Natural killer cell (primary cell): ENCODE measurements around the gene NPC1. TPM values are rescaled to one million over a fixed set of nuclear protein-coding genes. Genes with fewer than 3 reads are reported as not detected.

ENCODE experiments used
- ATAC-seq, 3 donors: fragments of 150-1000 bp in 2 of 3; fragments of 200-7000 bp in 1 of 3; cut with Tn5 transposase; 1 replicate in 1 of 3; 2 replicates in 2 of 3; pipeline ENCODE4 v1.10.0; 2021; ENCODE audit warnings: mild to moderate bottlenecking in 2 of 3, moderate library complexity in 2 of 3
- DNase-seq, 2 donors: peaks; one replicate each; pipeline versions ENCODE4 v3.0.0 to v3.0.0-alpha.2; 2013 to 2021; ENCODE audit warnings: mixed read lengths in 1 of 2
- H3K27ac ChIP-seq: one replicate; pipeline ENCODE4 v1.5.1; 2013; ENCODE audit warnings: mild to moderate bottlenecking, low read length
- H3K27me3 ChIP-seq: one replicate; pipeline ENCODE4 v1.6.1; 2013; ENCODE audit warnings: low read length; ENCODE audit not compliant: control insufficient read depth, insufficient read depth
- H3K36me3 ChIP-seq: one replicate; pipeline ENCODE4 v1.6.1; 2013; ENCODE audit warnings: low read length; ENCODE audit not compliant: control insufficient read depth, insufficient read depth
- H3K4me1 ChIP-seq: one replicate; pipeline ENCODE4 v1.6.1; 2013; ENCODE audit warnings: low read length; ENCODE audit not compliant: control insufficient read depth, insufficient read depth
- H3K4me3 ChIP-seq: one replicate; pipeline ENCODE4 v1.5.1; 2013; ENCODE audit warnings: low read length
- H3K9me3 ChIP-seq: one replicate; pipeline ENCODE4 v1.6.1; 2013; ENCODE audit warnings: low read length; ENCODE audit not compliant: control insufficient read depth, insufficient read depth
- H3K27ac Mint-ChIP-seq, 2 donors: one replicate each; pipeline ENCODE4 v1.8.0; 2022; ENCODE audit warnings: mild to moderate bottlenecking in 2 of 2, mixed read lengths in 2 of 2, moderate library complexity in 1 of 2
- H3K27me3 Mint-ChIP-seq, 2 donors: one replicate each; pipeline ENCODE4 v1.8.0; 2022; ENCODE audit warnings: low read depth in 2 of 2, mixed read lengths in 2 of 2
- H3K36me3 Mint-ChIP-seq: one replicate; pipeline ENCODE4 v1.8.0; 2022; ENCODE audit warnings: mixed read lengths
- H3K4me1 Mint-ChIP-seq, 2 donors: one replicate each; pipeline ENCODE4 v1.8.0; 2022; ENCODE audit warnings: mixed read lengths in 2 of 2
- H3K4me3 Mint-ChIP-seq: one replicate; pipeline ENCODE4 v1.8.0; 2022; ENCODE audit warnings: mild to moderate bottlenecking, moderate library complexity, mixed read lengths
- H3K9me3 Mint-ChIP-seq, 2 donors: one replicate each; pipeline ENCODE4 v1.8.0; 2022; ENCODE audit warnings: mixed read lengths in 2 of 2
- CTCF ChIP-seq: fragments of 200-600 bp; IDR thresholded peaks from one replicate; pipeline ENCODE4 v1.8.0; 2022; ENCODE audit warnings: antibody characterized with exemption
- WGBS: methylation state at CpG from one replicate; pipeline ENCODE4 v1.1.7; 2013; ENCODE audit warnings: missing lambda C conversion rate; ENCODE audit not compliant: insufficient coverage; 5-methylcytosine and 5-hydroxymethylcytosine counted together
- intact Hi-C: fragments of 100-400 bp; cut with micrococcal nuclease; formaldehyde crosslinking; loops from one replicate; pipeline ENCODE4 v1.14.2; 2022
- total RNA-seq, 4 donors: library from RNA; stranded (reverse); fragments of 120-200 nt in 1 of 4; gene quantifications; one replicate each; pipeline versions ENCODE4 v1.2.3 to v1.2.4, GENCODE V29; 2013 to 2022

Gene NPC1
- total RNA-seq, 3 donors from 2014 or later (not counting 1 experiment from before 2014, with no cell fraction given) = 143 to 203 (median 173) TPM

DNA sequence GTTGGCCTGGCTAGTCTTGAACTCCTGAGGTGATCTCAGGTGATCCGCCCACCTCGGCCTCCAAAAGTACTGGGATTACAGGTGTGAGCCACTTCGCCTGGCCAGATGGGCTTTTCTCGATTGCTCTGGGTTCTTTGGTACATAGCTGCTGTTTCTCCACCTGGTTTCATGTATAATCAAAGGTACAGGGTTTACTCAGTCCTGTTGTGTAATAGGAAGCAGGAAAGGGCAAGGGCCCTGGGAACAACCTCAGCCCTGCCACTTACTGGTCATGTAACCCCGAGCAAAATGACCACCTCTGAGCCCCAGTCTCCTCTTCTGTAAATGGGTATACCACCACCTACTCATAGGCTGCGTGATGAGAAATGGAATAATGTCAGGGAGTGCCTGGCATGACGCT, 49.0 kb downstream of the NPC1 start:
- H3K27me3 Mint-ChIP-seq = no peaks in the 10 kb centered on the region
- H3K9me3 ChIP-seq = no peaks in the 10 kb centered on the region
- ATAC-seq (no peak), DNase-seq (no peak)
- H3K4me1 ChIP-seq = peaks cover 20% of the 10 kb centered on the region
- no peak overlapping the region for H3K27ac ChIP-seq
- peaks cover 95% of the 10 kb centered on the region for H3K36me3 ChIP-seq
- TF ChIP-seq CTCF = no peak
- no peaks in the 10 kb centered on the region for H3K9me3 Mint-ChIP-seq
- H3K4me3 Mint-ChIP-seq = no peak overlapping the region
- H3K4me1 Mint-ChIP-seq = peaks cover 24 to 26% of the 10 kb centered on the region in 2 donors
- H3K27ac Mint-ChIP-seq = peak overlapping the region; percentile 22 to 51
- WGBS = 98% methylated on average over 6 of the region's 7 CpGs
- H3K4me3 ChIP-seq = no peak overlapping the region
- H3K36me3 Mint-ChIP-seq = peaks cover 41% of the 10 kb centered on the region
- intact Hi-C loops = no loop called here
- no peaks in the 10 kb centered on the region for H3K27me3 ChIP-seq

DNA sequence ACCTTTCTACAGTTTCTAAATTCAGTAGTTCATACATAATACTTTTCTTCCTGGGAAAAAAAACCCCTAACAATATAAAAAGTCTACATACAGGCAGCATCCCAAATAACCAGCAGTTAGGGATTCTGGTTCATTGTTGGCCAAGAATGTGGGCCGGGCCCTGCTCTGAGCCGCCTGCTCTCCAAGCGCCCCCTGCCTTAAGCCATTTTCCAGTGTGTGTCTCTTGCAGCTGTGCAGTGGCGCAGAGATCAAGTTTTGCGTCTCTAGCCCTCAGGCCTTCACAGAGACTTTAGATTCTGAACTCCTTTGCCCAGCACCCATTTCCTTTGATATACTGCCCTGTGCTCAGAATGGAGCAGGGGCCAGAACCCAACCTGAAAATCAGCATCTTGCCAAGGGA, 50.1 kb downstream of the NPC1 start:
- H3K36me3 ChIP-seq = peaks cover 96% of the 10 kb centered on the region
- no peaks in the 10 kb centered on the region for H3K9me3 Mint-ChIP-seq
- peaks cover 17 to 22% of the 10 kb centered on the region in 2 donors for H3K4me1 Mint-ChIP-seq
- no peaks in the 10 kb centered on the region for H3K27me3 ChIP-seq
- H3K27ac Mint-ChIP-seq = peak overlapping the region; percentile 18 to 41
- 96% methylated on average over 5 of the region's 5 CpGs for WGBS
- no peak for ATAC-seq
- H3K4me3 ChIP-seq = no peak overlapping the region
- intact Hi-C loops = no loop called here
- TF ChIP-seq CTCF = no peak
- no peak for DNase-seq
- no peaks in the 10 kb centered on the region for H3K9me3 ChIP-seq
- peaks cover 17% of the 10 kb centered on the region for H3K4me1 ChIP-seq
- no peaks in the 10 kb centered on the region for H3K27me3 Mint-ChIP-seq
- H3K36me3 Mint-ChIP-seq = peaks cover 37% of the 10 kb centered on the region
- H3K4me3 Mint-ChIP-seq = no peak overlapping the region
- no peak overlapping the region for H3K27ac ChIP-seq

- Histone ChIP-seq H3K27me3 (no peaks in the 10 kb centered on the region), H3K36me3 (peaks cover 98% of the 10 kb centered on the region), H3K4me1 (no peaks in the 10 kb centered on the region), H3K9me3 (no peaks in the 10 kb centered on the region), H3K4me3 (no peak overlapping the region), H3K27ac (no peak overlapping the region)
- H3K4me1 Mint-ChIP-seq = peaks cover 0 to 4% of the 10 kb centered on the region in 2 donors
- H3K27me3 Mint-ChIP-seq = no peaks in the 10 kb centered on the region
- H3K36me3 Mint-ChIP-seq = peaks cover 29% of the 10 kb centered on the region
- no peaks in the 10 kb centered on the region for H3K9me3 Mint-ChIP-seq
- intact Hi-C loops = no loop called here
- TF ChIP-seq CTCF = no peak
- ATAC-seq = no peak
- no peak overlapping the region for H3K4me3 Mint-ChIP-seq
- DNase-seq = no peak
- no peak overlapping the region for H3K27ac Mint-ChIP-seq
- whole genome bisulfite sequencing = 96% methylated on average over 16 of the region's 16 CpGs
These were observed 52.0 kb downstream of the NPC1 start for GRCh38 chr18:23534276-23534675.

GRCh38 chr18:23532848-23533247, 53.5 kb downstream of the NPC1 start:
- Histone ChIP-seq H3K4me3 (no peak overlapping the region), H3K9me3 (no peaks in the 10 kb centered on the region), H3K36me3 (peaks cover 97% of the 10 kb centered on the region), H3K27ac (no peak overlapping the region), H3K4me1 (no peaks in the 10 kb centered on the region), H3K27me3 (no peaks in the 10 kb centered on the region)
- no peaks in the 10 kb centered on the region for H3K9me3 Mint-ChIP-seq
- no peaks in the 10 kb centered on the region for H3K4me1 Mint-ChIP-seq
- no peak for DNase-seq
- intact Hi-C loops = no loop called here
- H3K27me3 Mint-ChIP-seq = no peaks in the 10 kb centered on the region
- H3K4me3 Mint-ChIP-seq = no peak overlapping the region
- ATAC-seq = no peak
- peak overlapping the region; percentile 54 to 69 for H3K27ac Mint-ChIP-seq
- 88% methylated on average over 3 of the region's 4 CpGs for WGBS
- H3K36me3 Mint-ChIP-seq = peaks cover 22% of the 10 kb centered on the region
- no peak for TF ChIP-seq CTCF
